Lower leg skin (tissue), 3 donors: ENCODE measurements around the gene GATA2.

Source experiments
- CTCF ChIP-seq, 3 donors: fragments of 450-650 bp; IDR thresholded peaks; one replicate each; pipeline ENCODE4 v1.5.1; 2016; ENCODE audit warnings: antibody characterized with exemption in 3 of 3, mild to moderate bottlenecking in 3 of 3, moderate library complexity in 2 of 3
- POLR2A ChIP-seq, 2 donors: fragments of 450-650 bp; IDR thresholded peaks; one replicate each; pipeline ENCODE4 v1.6.1; 2016 to 2017; ENCODE audit warnings: antibody characterized with exemption in 2 of 2, mild to moderate bottlenecking in 1 of 2, moderate library complexity in 1 of 2

GRCh38 chr3:128503751-128504532 is 10.9 kb upstream of the GATA2 start:
- TF ChIP-seq POLR2A (IDR thresholded peaks at IDR 0.05): no peak
- TF ChIP-seq CTCF (IDR thresholded peaks at IDR 0.05): no peak
